HG03571 (cell line): ENCODE results near the gene C19orf12.

Source experiments
- ATAC-seq: cut with Tn5 transposase; IDR thresholded peaks from one replicate; pipeline ENCODE4 v1.9.1; 2021; ENCODE audit not compliant: unreplicated experiment

Gene C19orf12

DNA sequence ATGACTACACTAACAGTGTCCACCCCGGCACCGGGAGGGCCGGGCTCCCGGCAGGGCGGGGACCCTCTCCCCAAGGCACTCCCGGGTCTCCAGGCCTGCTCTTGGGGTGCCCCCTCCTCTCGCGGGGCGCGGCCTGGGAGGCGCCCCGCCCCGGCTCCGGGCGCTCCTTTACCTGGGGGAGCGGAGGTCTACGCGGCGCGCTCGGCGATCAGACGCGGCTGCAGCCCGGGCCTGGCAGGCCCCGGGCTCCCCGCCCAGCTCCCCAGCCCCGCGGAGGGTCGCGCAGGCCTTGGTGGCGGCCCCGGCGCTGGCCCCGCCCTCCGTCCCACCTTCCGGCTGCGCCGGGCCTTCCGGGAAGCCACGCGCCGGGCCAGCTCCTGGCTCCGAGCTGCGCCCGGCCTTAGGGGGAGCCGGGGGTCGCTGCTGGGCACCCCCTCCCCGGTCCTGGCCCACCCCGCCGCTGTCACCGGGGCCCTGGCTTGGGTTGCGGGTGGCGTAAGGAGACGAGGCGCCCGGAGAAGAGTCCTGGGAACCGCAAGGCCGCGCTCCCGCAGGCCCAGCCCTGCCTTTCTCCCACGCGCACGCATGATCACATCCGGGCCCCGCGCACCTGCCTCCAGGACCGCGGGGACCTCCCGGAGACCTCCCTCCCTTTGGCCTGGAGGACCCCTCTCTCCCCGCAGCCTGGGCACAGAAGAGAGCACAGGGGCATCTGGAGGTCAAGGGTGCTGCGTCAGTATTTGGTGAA is at the start of gene C19orf12:
TSS of gene C19orf12 (minus strand) at position 309 of the 748 bp plus-strand sequence. CDS start 6,848 bp downstream, outside the sequence.
- peak; percentile 55 for ATAC-seq

DNA sequence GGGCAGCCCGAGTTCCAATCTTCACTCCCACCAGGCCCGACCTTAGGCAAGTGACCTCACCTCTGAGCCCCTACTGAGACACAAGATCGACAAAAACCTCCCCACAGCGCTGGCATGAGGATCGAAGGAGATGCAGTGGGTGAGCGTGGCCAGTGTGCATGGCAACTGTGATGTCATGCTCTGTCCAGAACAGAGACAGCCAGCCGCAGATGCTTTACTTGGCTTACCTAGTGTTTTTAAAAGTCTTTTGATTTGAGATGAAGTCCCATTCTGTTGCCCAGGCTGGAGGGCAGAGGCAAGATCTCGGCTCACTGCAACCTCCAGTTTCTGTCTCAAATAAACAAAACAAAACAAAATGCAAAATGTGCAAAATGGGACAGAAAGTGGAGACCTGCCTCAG is 49.3 kb upstream of the C19orf12 start:
- ATAC-seq = no peak

DNA sequence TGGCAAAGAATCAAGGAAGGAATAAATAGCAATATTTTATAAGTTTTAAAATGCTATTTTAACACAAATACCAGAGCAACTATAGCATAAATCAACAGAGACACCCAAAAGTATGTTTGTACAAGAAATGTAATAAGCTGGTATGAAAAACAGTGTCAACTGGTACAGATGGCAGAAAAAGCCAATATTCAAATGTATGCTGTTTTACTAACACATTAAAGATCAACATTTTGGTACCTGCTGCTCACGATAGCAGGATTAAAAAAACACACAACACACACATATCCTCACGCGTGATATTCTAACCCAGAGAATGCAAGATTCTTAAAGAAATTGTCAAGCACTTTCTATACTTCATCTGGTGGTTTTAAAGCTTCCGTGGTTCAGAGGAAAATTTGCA is 48.1 kb upstream of the C19orf12 start:
- no peak for ATAC-seq

DNA sequence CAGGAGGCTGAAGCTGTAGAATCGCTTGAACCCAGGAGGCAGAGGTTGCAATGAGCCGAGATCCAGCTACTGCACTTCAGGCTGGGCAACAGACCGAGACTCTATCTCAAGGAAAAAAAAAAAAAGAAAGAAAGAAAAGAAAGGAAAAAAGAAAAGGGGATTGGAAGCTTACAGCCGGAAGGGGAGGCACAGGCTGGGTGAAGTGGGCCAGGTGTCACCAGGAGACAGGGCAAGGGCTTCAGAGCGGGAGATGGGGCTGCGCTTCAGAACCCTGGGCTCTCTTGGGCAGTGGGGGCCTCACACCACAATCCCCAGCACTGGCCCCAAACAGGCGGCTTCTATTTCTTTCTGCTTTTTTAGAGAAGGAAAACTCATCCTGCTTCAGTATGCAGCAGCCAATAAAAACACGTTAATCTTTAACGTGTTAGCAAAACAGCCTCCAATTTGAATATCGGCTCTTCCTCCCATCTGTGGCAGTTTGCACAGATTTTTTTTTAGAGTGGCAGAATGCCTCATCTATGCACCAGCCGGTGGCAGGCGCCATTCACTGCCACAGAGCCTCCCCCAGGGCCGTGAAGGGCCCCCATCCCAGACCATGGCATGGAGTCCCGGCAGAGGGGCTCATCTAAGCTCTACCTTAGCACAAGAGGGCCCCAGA is 46.6 kb upstream of the C19orf12 start:
- no peak for ATAC-seq

DNA sequence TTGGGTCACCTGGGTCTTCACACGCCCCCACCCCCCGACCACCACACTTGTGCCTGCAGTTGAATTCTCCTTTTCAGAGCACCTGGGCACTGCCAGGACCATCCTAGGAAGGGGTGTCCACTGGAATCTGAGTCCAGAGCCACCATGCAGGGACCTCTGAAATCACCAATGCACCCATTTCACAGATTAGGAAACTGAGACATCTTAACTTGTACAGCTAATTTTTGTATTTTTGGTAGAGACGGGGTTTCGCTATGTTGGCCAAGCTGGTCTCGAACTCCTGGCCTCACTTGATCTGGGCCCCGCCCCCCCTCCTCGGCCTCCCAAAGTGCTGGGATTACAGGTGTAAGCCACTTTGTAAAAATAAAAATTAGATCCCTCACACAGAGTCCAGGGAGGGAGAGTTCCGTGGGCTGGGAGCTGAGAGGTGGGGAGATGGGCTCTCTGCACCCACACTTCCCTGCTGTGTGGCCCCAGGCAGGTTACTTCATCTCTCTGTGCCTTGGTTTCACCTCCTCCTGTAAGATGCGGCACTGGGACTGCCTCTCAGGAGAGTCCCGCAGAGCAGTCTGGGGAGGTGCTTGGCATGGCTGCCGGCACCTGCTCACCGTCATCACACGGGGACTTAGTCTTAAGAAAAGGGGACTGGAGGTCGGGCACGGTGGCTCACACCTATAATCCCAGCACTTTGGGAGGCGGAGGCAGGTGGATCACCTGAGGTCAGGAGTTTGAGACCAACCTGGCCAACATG is 45.9 kb upstream of the C19orf12 start:
- ATAC-seq = no peak

DNA sequence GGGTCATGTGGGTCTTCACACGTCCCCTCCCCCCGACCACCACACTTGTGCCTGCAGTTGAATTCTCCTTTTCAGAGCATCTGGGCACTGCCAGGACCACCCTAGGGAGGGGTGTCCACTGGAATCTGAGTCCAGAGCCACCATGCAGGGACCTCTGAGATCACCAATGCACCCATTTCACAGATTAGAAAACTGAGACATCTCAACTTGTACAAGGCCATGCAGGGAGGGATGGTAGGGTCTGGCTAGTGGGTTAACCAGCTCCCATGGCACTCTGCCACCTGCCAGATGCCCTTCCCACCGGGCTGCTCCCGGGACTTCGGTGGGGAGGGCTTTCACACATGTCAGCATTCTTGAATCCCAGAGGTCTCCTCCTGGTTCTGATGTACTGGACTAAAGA is 44.3 kb upstream of the C19orf12 start:
- no peak for ATAC-seq

DNA sequence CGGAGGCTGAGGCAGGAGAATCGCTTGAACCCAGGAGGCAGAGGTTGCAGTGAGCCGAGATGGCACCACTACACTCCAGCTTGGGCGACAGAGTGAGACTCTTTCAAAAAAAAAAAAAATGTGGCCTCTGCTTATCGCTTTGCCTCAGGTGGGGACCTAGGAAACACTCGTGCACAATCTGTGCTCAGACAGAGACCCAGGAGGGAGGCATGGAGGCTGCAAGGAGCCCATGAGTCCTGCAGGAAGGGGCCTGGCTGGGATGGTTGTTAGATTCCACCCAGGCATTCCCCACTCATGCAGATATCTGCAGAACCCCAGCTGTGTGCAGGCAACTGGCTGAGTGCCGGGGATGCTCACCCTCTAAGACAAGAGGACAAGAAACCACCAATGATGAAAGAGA is 43.8 kb upstream of the C19orf12 start:
- no peak for ATAC-seq

DNA sequence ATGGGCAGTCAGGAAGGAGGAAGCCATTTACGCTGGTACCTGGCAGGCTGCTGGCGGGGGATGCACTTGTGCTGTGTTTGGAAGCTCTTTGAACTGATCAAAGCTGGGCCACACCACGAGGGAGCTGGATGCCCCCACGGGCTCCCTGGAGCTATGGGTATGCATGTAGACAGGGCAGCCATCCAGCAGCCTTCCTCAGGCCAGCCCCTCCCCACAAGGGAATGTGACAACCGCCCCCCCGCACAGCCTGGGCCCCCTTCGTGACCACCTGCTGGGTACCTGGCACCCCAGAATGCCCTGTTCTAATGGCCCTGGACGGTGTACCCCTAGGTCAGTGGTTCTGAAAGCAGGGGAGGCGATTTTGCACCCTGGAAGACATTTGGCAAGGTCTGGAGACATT is 42.5 kb upstream of the C19orf12 start:
- ATAC-seq = no peak

DNA sequence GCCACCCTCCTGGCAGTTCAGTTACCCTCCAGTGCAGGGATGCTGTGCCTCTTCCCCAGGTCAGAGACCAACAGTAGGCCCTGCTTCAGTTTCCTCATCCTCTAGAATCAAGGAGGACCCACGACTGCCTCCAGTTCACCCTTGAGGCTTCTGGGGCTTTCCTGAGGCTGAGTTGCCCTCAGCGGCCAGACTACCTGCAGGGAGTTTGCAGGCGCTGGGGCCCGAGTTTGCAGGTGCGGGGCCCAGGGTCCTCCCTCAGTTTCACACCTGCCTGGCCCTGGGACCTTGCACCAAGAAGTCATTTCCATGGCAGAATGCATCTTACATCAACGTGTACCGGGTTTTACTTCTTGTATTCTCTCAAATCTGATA is 38.9 kb upstream of the C19orf12 start:
- no peak for ATAC-seq

DNA sequence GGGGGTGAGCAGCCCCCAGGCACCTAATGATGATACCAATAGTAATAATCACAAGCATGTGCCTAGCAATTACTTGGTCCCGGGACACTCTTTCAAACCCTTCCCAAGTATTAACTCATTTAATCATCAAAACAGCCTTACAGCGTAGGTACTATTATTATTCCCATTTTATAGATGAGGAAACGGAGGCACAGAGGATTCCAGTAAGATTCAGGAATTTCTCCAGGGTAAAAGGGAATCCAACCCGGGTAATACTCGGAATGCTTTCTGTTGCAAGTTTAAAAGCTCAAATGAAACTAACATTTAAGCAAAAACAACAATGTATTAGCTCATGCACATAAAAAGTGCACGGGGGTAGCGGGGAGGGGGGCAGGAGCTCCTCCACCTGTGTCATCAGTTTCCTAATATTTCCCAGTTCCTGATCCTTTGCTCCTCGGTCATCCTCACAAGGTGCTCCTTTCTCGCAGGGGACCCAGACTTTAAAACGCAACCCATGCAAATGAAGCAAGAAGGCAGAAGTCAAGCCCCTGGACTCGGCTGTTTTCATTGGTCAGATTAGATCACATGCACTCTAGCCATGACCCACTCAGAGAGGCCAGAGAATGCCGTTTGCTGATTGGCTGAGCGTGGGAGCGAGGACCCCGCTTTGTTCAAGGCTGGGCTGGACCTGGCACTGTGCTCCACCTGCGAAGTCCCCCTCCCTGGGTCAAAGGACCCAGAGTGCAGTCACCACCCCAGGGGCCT is 38.3 kb upstream of the C19orf12 start:
- no peak for ATAC-seq

DNA sequence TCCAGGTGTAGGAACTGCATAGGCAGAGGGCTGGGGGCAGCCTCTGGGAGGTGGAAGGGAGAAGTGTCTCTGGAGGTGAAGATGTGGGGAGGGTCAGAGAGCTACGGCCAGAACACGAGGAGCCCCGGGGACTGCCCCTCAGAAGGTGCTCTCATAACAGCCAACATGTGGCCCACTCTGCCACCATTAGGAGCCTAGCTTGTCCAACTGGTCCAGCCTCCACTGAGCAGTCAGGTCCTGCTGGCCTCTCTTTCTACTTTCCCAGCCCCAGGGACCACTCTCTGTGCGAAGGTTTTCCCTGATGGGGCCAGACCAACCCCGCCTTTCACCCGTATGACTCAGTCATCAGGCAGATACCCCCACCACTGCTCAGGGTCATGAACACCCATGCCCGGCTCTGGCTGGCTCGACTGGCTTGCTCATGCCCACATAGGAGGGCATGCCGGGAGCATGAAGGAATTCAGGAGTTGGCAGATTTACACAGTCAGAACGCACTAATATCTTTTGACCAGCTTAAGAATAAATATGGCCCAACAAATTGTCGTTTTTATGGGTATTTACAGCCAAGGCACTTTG is 37.5 kb upstream of the C19orf12 start:
- no peak for ATAC-seq

DNA sequence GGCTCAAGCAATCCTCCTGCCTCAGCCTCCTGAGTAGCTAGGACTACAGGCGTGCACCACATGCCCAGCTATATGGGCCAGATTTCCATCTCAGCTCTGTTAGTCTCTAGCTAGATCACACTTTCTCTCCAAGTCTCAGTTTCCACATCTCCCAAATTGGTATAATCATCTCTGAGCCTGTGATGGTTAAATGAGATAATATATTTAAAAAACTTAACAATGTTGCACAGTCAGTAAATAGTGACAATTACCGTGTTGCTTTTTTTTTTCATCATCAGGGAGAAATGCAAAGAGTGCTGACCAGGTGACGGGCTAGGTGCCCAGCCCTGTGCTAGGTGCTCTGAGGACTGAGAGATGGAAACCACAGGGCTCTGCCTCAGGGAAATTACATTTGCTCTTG is 36.9 kb upstream of the C19orf12 start:
- no peak for ATAC-seq

DNA sequence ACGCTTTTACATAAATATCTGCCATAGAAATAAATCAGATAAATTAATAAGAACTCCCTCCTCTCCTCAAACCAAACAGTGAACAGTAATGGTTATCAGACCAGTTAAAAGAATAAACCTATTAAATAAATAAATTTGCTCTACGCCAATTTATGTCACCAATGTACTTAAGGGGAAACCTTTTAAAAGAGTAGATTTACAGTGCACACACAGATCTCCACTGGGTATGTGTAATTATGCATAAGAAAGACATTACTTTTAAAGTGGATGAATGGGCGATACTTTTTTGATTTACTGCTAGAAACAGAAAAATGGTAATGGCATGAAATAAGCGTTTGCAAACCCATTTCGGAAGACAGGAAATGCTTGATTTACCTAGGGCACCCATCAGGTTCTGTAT is 34.9 kb upstream of the C19orf12 start:
- no peak for ATAC-seq

DNA sequence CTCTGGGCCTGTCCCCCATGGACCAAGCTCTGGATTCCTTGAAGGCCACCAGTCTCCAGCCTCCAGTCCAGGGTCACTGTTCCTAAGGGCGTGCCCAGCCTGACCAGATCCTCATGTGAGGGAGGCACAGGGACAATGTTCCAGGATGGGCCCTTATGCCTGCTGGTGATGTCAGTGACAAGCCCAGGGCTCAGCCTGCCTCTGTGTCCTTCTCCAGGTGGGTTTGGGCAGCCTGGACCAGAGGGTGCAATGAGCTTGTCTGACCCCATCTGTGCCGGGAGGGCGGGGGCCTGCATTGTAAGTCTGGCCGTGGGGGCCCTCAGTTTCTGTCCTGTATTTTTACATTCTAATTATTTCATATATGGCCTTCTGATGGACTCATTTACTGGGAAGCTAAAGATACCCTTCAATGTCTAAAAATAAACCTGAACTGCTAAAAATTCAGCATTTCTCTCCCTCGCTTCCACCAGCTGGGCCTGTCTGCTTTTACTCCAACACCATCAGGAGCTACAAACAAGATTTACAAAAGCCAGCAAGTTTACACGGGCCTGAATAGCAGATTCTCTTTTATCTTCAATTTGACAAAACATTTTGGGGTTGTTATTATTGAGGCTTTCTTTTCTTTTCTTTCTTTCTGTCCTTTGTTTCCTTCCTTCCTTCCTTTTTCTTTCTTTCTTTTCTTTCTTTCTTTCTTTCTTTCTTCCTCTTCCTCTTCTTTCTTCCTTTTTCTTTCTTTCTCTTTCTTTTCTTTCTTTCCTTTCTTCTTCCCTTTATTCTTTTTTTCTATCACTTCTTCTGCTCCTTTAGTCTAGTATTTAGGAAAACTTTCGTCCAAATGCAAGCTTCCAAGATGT is 34.2 kb upstream of the C19orf12 start:
- no peak for ATAC-seq

DNA sequence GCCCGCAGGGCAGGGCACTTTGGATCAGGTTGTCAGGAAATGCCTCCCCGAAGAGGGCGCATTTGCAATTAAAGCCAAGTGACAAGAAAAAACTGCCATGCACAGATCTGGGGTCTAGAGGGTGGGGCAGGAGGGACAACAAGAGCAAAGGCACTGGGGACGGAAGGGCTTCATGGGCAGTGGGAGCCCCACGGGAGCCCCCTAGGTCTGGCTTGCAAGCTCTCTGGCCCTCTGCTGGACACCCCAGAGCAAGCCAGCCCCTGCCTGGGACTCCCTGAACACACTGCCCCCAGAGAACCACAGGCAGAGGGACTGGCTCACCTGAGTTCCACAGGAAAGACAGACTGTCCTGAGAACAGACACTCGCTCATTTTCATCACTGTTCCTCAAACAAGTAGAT is 30.2 kb upstream of the C19orf12 start:
- ATAC-seq = no peak

DNA sequence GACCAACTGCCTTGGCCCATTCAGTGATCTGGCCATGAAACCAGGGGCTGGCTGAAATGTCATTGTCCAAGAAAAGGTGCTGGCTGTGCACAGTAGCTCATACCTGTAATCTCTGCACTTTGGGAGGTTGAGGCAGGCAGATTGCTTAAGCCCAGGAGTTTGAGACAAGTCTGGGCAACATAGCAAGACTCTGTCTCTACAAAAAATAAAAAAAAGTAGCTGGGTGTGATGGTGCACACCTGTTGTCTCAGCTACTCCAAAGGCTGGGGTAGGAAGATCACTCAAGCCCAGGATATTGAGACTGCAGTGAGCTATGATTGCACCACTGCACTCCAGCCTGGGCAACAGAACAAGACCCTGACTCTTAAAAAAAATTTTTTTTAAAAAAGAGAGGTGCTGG is 28.6 kb upstream of the C19orf12 start:
- no peak for ATAC-seq

DNA sequence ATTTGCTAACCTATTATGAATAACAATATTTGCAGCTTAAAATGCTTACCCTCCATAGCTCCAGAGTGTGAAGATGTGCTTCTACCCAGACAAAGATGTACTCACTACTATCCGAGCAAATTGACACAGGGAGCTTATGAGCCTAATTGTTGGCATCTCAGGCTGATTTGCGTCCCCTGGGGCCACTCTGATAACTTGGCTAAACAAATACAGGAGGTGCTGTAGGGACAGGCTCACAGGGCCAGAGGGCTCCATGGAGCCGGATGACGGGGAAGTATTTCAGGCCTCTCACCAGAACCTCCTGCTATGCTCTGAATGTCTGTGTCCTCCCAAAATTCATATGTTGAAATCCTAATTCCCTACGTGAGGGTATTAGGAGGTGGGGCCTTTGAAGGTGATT is 26.7 kb upstream of the C19orf12 start:
- no peak for ATAC-seq

DNA sequence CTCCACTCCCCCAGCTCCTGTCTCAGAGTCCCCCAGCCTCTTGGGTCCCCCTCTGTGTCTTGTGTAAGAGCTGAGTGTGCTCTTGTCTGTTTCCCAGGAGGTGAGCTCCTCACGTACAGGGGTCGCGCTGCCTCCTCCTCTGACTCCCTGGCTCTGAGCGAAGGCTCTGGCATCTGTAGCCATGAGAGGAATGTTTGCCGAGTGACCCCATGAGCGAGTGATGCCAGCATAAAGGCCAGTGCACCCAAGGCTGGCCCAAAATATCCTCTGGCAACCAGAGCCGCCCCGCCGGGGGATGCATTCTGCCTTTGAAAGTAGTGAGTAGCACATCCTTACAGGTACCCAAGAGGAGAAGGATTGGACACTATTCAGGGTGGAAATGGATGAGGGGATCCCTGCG is 26.2 kb upstream of the C19orf12 start:
- ATAC-seq = no peak

DNA sequence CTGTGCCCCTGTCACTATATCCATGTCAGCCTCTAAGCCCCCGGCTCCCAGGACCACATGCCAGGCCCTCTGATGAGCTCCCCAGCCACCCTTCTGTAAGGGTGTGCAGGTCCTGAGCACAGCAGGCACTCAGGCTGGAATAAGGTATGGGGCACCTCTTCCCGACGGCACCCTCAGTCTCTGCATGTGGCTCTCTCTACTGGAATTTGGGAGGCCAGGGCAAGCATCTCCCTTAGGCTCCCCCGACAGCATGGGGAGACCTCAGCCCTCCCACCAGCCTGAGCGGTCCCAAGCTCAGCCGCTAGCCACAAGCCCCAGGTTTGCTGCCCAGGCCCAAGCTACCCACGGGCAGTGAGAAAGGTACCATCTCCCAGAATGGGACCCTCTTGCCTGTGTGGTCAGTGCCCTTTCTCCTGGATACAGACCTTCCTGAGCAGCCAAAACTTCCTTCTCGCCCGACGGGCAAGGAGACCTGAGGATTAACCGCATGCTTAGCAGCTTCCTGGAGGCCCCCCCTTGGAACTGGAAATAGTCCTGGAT is 22.5 kb upstream of the C19orf12 start:
- no peak for ATAC-seq

DNA sequence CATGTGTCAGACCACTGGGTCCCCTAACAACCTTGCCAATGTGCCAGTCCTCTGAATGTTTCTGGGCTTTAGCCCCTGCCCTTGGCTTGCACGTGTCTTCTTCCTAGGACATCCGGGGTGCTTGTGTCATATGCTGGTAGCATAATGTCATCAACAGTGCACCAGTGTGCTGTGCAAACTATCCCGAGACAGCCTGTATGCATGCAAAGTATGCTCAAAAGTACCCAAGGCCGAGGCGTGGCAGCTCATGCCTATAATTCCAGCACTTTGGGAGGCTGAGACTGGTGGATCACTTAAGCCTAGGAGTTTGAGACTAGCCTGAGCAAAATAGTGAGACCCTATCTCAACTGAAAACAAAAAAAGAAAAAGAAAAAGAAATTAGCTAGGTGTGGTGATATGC is 20.8 kb upstream of the C19orf12 start:
- ATAC-seq = no peak
